MCF 10A (cell line): ENCODE measurements around the gene CORO7. TPM values are rescaled to one million over a fixed set of nuclear protein-coding genes. Genes with fewer than 3 reads are reported as not detected.

Source experiments
- BruUV-seq: library from RNA; stranded (reverse); fragments of 400-500 nt; replicated peaks from 2 replicates; lab custom pipeline; 2021; lab: Mats Ljungman, UMichigan
- CTCF ChIA-PET: fragments of 300-600 bp; sonication (Branson Sonifier 250); formaldehyde crosslinking; extraction: SDS; loops from one replicate; lab custom pipeline; 2021; ENCODE audit warnings: antibody characterized with exemption, inconsistent platforms; lab: Yijun Ruan, JAX
- POLR2A ChIA-PET: fragments of 300-600, 350-650 bp; sonication (Branson Sonifier 250); formaldehyde crosslinking; extraction: SDS; loops from one replicate; lab custom pipeline; 2020; ENCODE audit warnings: antibody characterized with exemption, inconsistent platforms; lab: Yijun Ruan, JAX
- DNase-seq: peaks from one replicate; pipeline ENCODE4 v3.0.0-alpha.2; 2018; ENCODE audit not compliant: unreplicated experiment
- H3K27ac Mint-ChIP-seq: one replicate; pipeline ENCODE4 v1.8.0; 2022; ENCODE audit warnings: mild to moderate bottlenecking, low read depth, mixed read lengths; ENCODE audit not compliant: unreplicated experiment
- H3K27me3 Mint-ChIP-seq: one replicate; pipeline ENCODE4 v1.8.0; 2022; ENCODE audit warnings: mixed read lengths; ENCODE audit not compliant: insufficient read depth, unreplicated experiment
- H3K36me3 Mint-ChIP-seq: one replicate; pipeline ENCODE4 v1.8.0; 2022; ENCODE audit warnings: mild to moderate bottlenecking, moderate library complexity, mixed read lengths; ENCODE audit not compliant: insufficient read depth, unreplicated experiment
- H3K4me1 Mint-ChIP-seq: one replicate; pipeline ENCODE4 v1.8.0; 2022; ENCODE audit warnings: mixed read lengths; ENCODE audit not compliant: insufficient read depth, unreplicated experiment
- H3K4me3 Mint-ChIP-seq: one replicate; pipeline ENCODE4 v1.8.0; 2022; ENCODE audit warnings: mild to moderate bottlenecking, moderate library complexity, mixed read lengths; ENCODE audit not compliant: unreplicated experiment
- H3K9me3 Mint-ChIP-seq: one replicate; pipeline ENCODE4 v1.8.0; 2022; ENCODE audit warnings: mixed read lengths; ENCODE audit not compliant: unreplicated experiment
- CTCF ChIP-seq: fragments of 200-600 bp; IDR thresholded peaks from one replicate; pipeline ENCODE4 v1.8.0; 2022; ENCODE audit warnings: antibody characterized with exemption, mild to moderate bottlenecking; ENCODE audit not compliant: unreplicated experiment
- intact Hi-C: fragments of 100-400 bp; cut with micrococcal nuclease; formaldehyde crosslinking; loops from 2 replicates; pipeline ENCODE4 v1.14.1; 2022
- total RNA-seq: library from RNA; stranded (reverse); gene quantifications from 2 replicates; pipeline ENCODE4 v1.2.3, GENCODE V29; 2022

Gene CORO7
- total RNA-seq, 1 experiment from 2014 or later, result 20.3 TPM

DNA sequence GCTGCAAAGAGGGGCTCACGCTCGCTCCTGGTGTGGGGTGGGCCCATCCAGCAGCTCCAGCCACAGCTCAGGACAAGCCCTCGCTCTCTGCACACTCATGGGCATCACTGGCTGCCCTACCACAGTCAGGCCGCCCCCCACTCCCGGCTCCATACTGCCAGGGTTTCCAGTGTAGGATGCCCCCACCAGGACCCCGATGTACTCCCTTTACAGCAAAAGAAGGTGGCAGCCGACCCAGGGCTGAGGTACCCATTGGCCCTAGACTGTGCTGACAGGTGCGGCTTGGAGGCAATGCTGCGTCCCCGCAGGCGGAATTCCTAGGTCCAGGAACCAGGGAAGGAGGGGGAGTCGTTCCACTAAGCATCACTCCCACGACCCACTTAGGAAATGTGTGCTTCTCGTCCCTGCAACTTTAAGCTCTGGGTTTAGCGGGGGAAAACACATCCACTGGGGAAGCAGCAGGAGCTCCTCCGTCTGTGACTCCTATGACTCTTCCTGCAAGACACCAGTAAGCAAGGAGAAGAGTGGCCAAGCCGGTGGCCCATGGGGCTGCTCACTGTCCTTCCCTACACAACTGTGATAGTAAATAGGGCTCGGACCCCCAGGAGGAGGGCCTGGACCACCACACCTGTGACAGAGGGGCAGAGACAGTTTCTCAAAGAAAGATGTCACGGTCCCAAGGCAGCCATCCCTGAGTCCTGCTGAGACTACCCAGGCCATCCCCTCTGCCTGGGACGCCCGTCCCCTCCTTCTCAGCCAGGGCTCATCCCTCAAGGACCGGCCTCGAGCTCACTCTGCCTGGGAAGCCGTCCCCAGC is 13.1 kb downstream of the CORO7 start:
- ChIA-PET CTCF (interaction anchor here (0.5 to 10.1 kb wide), 42 partner anchors 8 to 598 kb away, joined by 3 to 263 read pairs (median 4); partner anchors contain the start of genes CORO7, PAM16 and VASN), POLR2A (interaction anchor here (0.6 to 1.6 kb wide), 9 partner anchors 11 to 132 kb away, joined by 3 to 9 read pairs (median 4); partner anchors contain the start of genes CORO7 and PAM16)
- Mint-ChIP-seq H3K4me3 (no peak overlapping the region), H3K27ac (no peak overlapping the region), H3K9me3 (no peaks in the 10 kb centered on the region), H3K4me1 (no peaks in the 10 kb centered on the region), H3K36me3 (peaks cover 23% of the 10 kb centered on the region), H3K27me3 (no peaks in the 10 kb centered on the region)
- intact Hi-C loops, result loop anchor here (5.0 kb wide), 3 partner anchors 111 to 201 kb away; partner anchors contain the start of gene TFAP4
- no TSS peak for BruUV-seq
- no peak for TF ChIP-seq CTCF
- DNase-seq, result no peak

DNA sequence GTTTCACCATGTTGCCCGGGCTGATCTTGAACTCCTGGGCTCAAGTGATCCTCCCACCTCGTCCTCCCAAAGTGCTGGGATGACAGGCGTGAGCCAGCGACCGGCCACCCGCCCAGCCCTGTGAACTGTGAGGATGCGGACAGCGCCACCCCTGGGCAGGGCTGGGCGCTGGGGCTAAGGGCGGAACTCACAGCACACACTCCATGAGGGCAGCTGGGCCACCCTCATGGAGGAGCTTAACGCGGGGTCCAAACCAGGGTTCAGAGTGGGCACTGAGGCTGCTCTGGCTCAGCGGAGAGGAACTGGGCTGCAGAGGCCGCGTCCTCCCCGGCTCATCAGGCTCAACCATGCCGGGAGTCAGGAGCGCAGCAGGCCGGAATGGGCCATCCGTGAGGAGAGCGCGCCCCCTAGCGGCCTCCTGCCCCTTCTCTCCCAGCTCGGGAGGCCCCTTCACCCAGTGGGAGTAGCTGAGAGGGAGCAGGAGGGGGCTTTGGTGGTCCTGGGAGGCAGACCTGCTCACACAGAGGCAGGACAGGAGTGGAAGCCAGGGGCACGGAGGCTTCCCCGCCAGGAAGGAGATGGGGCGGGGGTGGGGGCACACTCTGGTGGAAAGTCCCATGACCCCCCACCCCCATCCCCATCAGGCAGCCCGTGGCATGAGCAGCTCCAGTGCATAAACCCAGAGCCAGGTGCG is 13.8 kb downstream of the CORO7 start:
- H3K27ac Mint-ChIP-seq, result no peak overlapping the region
- H3K9me3 Mint-ChIP-seq, result no peaks in the 10 kb centered on the region
- peak; percentile 97 for TF ChIP-seq CTCF
- no peaks in the 10 kb centered on the region for H3K27me3 Mint-ChIP-seq
- ChIA-PET POLR2A (interaction anchor here (0.6 to 1.6 kb wide), 7 partner anchors 10 to 54 kb away, joined by 3 to 9 read pairs (median 5); partner anchors contain the start of genes CORO7 and PAM16), CTCF (interaction anchor here (0.5 to 10.1 kb wide), 46 partner anchors 9 to 718 kb away, joined by 3 to 263 read pairs (median 4); partner anchors contain the start of genes CORO7, PAM16 and VASN)
- no TSS peak for BruUV-seq
- H3K4me1 Mint-ChIP-seq, result no peaks in the 10 kb centered on the region
- no peak overlapping the region for H3K4me3 Mint-ChIP-seq
- intact Hi-C loops, result loop anchor here (1.0 to 5.0 kb wide), 4 partner anchors 43 to 200 kb away; partner anchors contain the start of gene TFAP4
- peak; percentile 77 for DNase-seq
- H3K36me3 Mint-ChIP-seq, result peaks cover 22% of the 10 kb centered on the region

GRCh38 chr16:4401510-4401909 is 14.9 kb downstream of the CORO7 start:
- Mint-ChIP-seq H3K36me3 (peaks cover 17% of the 10 kb centered on the region), H3K9me3 (no peaks in the 10 kb centered on the region), H3K27me3 (no peaks in the 10 kb centered on the region), H3K27ac (no peak overlapping the region), H3K4me1 (no peaks in the 10 kb centered on the region), H3K4me3 (no peak overlapping the region)
- intact Hi-C loops, result loop anchor here (5.0 kb wide), 3 partner anchors 109 to 199 kb away; partner anchors contain the start of gene TFAP4
- ChIA-PET CTCF (interaction anchor here (0.6 to 10.1 kb wide), 21 partner anchors 10 to 395 kb away, joined by 3 to 263 read pairs (median 7); partner anchors contain the start of genes CORO7, PAM16 and VASN), POLR2A (interaction anchor here (1.6 kb wide), 1 partner anchor 27 kb away, joined by 3 read pairs; no protein-coding TSS in a partner anchor)
- TF ChIP-seq CTCF, result no peak
- no TSS peak for BruUV-seq
- DNase-seq, result no peak
